ENCODE data around the gene RNF144A. TPM values are rescaled to one million over a fixed set of nuclear protein-coding genes. Genes with fewer than 3 reads are reported as not detected.

Gene RNF144A
- total and polyA plus RNA-seq, 2 donors (not counting 3 experiments of a cell fraction or from before 2014, with no cell fraction given): 9.7 to 28.8 TPM

GRCh38 chr2:6990871-6991270 lies 73.7 kb downstream of the RNF144A start:
- no peak overlapping the region for H3K9ac ChIP-seq (replicated peaks; ENCODE audit: extremely low read depth, insufficient read depth, low read length)
- BruUV-seq (replicated peaks): no TSS peak
- ChIA-PET CTCF (no interaction called here), POLR2A (no interaction called here)
- intact Hi-C loops (cut with micrococcal nuclease) (no loop called here), dilution Hi-C loops (cut with MboI; ENCODE audit: extremely low pct_ligation_motif_present, low sequenced_read_pairs) (no loop called here)
- DNase-seq (ENCODE audit: low read depth, low spot score) (no peak), FAIRE-seq (no peak)
- H3K4me3 ChIP-seq (replicated peaks in 1 of 3; ENCODE audit: insufficient read depth in 1 of 3, low read depth in 1 of 3, low read length in 3 of 3): no peak overlapping the region
- H3K27me3 ChIP-seq (ENCODE audit: control insufficient read depth in 2 of 2, insufficient read depth in 2 of 2, low read length in 2 of 2): no peaks in the 10 kb centered on the region
- no peaks in the 10 kb centered on the region for H3K9me1 ChIP-seq (replicated peaks; ENCODE audit: control insufficient read depth, extremely low read depth, insufficient read depth, low read length)
- H3K4me1 ChIP-seq (ENCODE audit: control insufficient read depth, extremely low read depth, insufficient read depth, low read length): peaks cover 26% of the 10 kb centered on the region
- H3K4me2 ChIP-seq (ENCODE audit: insufficient read depth, low read length): no peak overlapping the region
- no peaks in the 10 kb centered on the region for H4K20me1 ChIP-seq (replicated peaks; ENCODE audit: control insufficient read depth, extremely low read depth, insufficient read depth, low read length)
- H3K9me3 ChIP-seq (replicated peaks; ENCODE audit: control insufficient read depth, insufficient read depth, low read length): no peaks in the 10 kb centered on the region
- H3K36me3 ChIP-seq (ENCODE audit: control insufficient read depth in 2 of 2, extremely low read depth in 1 of 2, insufficient read depth in 2 of 2, low read length in 2 of 2): no peaks in the 10 kb centered on the region
- no peak overlapping the region for H2AFZ ChIP-seq (ENCODE audit: low read depth, low read length)
- no peaks in the 10 kb centered on the region for H3K79me2 ChIP-seq (ENCODE audit: control insufficient read depth, insufficient read depth, low read length)
- no peak overlapping the region for H3K27ac ChIP-seq (ENCODE audit: insufficient read depth, low read depth, low read length)
- TF ChIP-seq GATA2 (IDR thresholded peaks at IDR 0.05; ENCODE audit: insufficient read depth, insufficient read length, low read depth, low read length) (no peak), POLR2A (IDR thresholded peaks at IDR 0.05; ENCODE audit: low read depth, low read length) (no peak), FOS (IDR thresholded peaks at IDR 0.05; ENCODE audit: borderline replicate concordance, insufficient read depth, low read length) (no peak), EZH2 (IDR thresholded peaks at IDR 0.05; ENCODE audit: borderline replicate concordance, low read depth, low read length, severe bottlenecking) (no peak), JUN (IDR thresholded peaks at IDR 0.05; ENCODE audit: borderline replicate concordance, insufficient read depth, insufficient read length, low read depth) (no peak), MAX (IDR thresholded peaks at IDR 0.05; ENCODE audit: insufficient read depth, insufficient read length) (no peak), MYC (IDR thresholded peaks at IDR 0.05; ENCODE audit: low read depth, low read length) (no peak), POLR2AphosphoS5 (IDR thresholded peaks at IDR 0.05; ENCODE audit: insufficient read depth, low read depth, low read length) (no peak), CTCF (IDR thresholded peaks at IDR 0.05; ENCODE audit: extremely low read depth in 1 of 2, insufficient read depth in 1 of 2, low read depth in 1 of 2, low read length in 2 of 2) (no peak)

Data from endothelial cell of umbilical vein (primary cell).